IMR-90 (cell line): ENCODE measurements around the gene IFNLR1. TPM values are rescaled to one million over a fixed set of nuclear protein-coding genes. Genes with fewer than 3 reads are reported as not detected.

Source experiments
- ATAC-seq: fragments of 200-7000 bp; cut with Tn5 transposase; 2 replicates; pipeline ENCODE4 v1.9.1; 2020; ENCODE audit warnings: low read depth, mild to moderate bottlenecking, moderate library complexity
- BruUV-seq: library from RNA; stranded (reverse); fragments of 400-500 nt; replicated peaks from 2 replicates; lab custom pipeline; 2021; lab: Mats Ljungman, UMichigan
- CTCF ChIA-PET: fragments of 300-600 bp; formaldehyde crosslinking; extraction: SDS; loops from one replicate; lab custom pipeline; 2021; ENCODE audit warnings: antibody characterized with exemption; lab: Yijun Ruan, JAX
- POLR2A ChIA-PET: fragments of 300-600 bp; sonication (Branson Sonifier 250); formaldehyde crosslinking; loops from one replicate; lab custom pipeline; 2022; ENCODE audit warnings: antibody characterized with exemption; ENCODE audit not compliant: unreplicated experiment; lab: Charles Lee
- DNase-seq: peaks from one replicate; pipeline ENCODE4 v3.0.0; 2013
- H2AFZ ChIP-seq: replicated peaks from 2 replicates; pipeline ENCODE3; 2013; ENCODE audit warnings: low read length, mild to moderate bottlenecking; ENCODE audit not compliant: poor library complexity
- H2AK5ac ChIP-seq: 2 replicates; pipeline ENCODE4 v1.6.1; 2013; ENCODE audit warnings: low read depth, low read length, inconsistent platforms
- H2AK9ac ChIP-seq: replicated peaks from 2 replicates; pipeline ENCODE3; 2013; ENCODE audit warnings: mild to moderate bottlenecking, low read depth, low read length, moderate library complexity; ENCODE audit not compliant: poor library complexity
- H2BK120ac ChIP-seq: 2 replicates; pipeline ENCODE4 v1.6.1; 2013; ENCODE audit warnings: low read depth, low read length, inconsistent platforms
- H2BK15ac ChIP-seq: 3 replicates; pipeline ENCODE4 v1.6.1; 2013; ENCODE audit warnings: low read depth, low read length, inconsistent platforms
- H2BK20ac ChIP-seq: 2 replicates; pipeline ENCODE4 v1.6.1; 2013; ENCODE audit warnings: low read depth, mild to moderate bottlenecking, inconsistent platforms, low read length, moderate library complexity
- H2BK5ac ChIP-seq: 2 replicates; pipeline ENCODE4 v1.6.1; 2013; ENCODE audit warnings: mild to moderate bottlenecking, low read depth, low read length, inconsistent platforms; ENCODE audit not compliant: poor library complexity, severe bottlenecking
- H3K14ac ChIP-seq: replicated peaks from 2 replicates; pipeline ENCODE4 v1.6.1; 2013; ENCODE audit warnings: low read depth, low read length, inconsistent platforms
- H3K18ac ChIP-seq: 2 replicates; pipeline ENCODE4 v1.6.1; 2013; ENCODE audit warnings: low read depth, low read length, control low read depth
- H3K23ac ChIP-seq: 2 replicates; pipeline ENCODE4 v1.6.1; 2013; ENCODE audit warnings: low read depth, low read length, inconsistent platforms
- H3K27ac ChIP-seq: 2 replicates; pipeline ENCODE4 v1.5.1; 2013; ENCODE audit warnings: mild to moderate bottlenecking, control low read depth, low read length; ENCODE audit not compliant: insufficient read depth
- H3K27me3 ChIP-seq: 2 replicates; pipeline ENCODE4 v1.6.1; 2013; ENCODE audit warnings: low read length; ENCODE audit not compliant: control insufficient read depth, insufficient read depth
- H3K36me3 ChIP-seq: 2 replicates; pipeline ENCODE4 v1.6.1; 2013; ENCODE audit warnings: low read length, mixed read lengths; ENCODE audit not compliant: control insufficient read depth, insufficient read depth
- H3K4ac ChIP-seq: 2 replicates; pipeline ENCODE4 v1.6.1; 2013; ENCODE audit warnings: low read depth, low read length, inconsistent platforms
- H3K4me1 ChIP-seq: 2 replicates; pipeline ENCODE4 v1.6.1; 2013; ENCODE audit warnings: low read length, mixed read lengths; ENCODE audit not compliant: control insufficient read depth, insufficient read depth
- H3K4me2 ChIP-seq: 2 replicates; pipeline ENCODE4 v1.6.1; 2013; ENCODE audit warnings: low read depth, mild to moderate bottlenecking, control low read depth, low read length, moderate library complexity
- H3K4me3 ChIP-seq: 2 replicates; pipeline ENCODE4 v1.5.1; 2013; ENCODE audit warnings: low read depth, mild to moderate bottlenecking, control low read depth, low read length, moderate library complexity; ENCODE audit not compliant: insufficient read depth
- H3K56ac ChIP-seq: 2 replicates; pipeline ENCODE4 v1.6.1; 2013; ENCODE audit warnings: low read length, inconsistent platforms; ENCODE audit not compliant: insufficient read depth; ENCODE audit errors: extremely low read depth
- H3K79me1 ChIP-seq, 2 experiments: 2 replicates each; pipeline ENCODE4 v1.6.1; 2013; ENCODE audit warnings: low read length in 2 of 2, inconsistent platforms in 1 of 2, low read depth in 1 of 2
- H3K9ac ChIP-seq: 2 replicates; pipeline ENCODE4 v1.6.1; 2013; ENCODE audit warnings: low read depth, low read length, control low read depth
- H3K9me1 ChIP-seq: 2 replicates; pipeline ENCODE4 v1.6.1; 2013; ENCODE audit warnings: low read length, inconsistent platforms; ENCODE audit not compliant: insufficient read depth
- H3K9me3 ChIP-seq: 2 replicates; pipeline ENCODE4 v1.6.1; 2013; ENCODE audit warnings: low read length; ENCODE audit not compliant: control insufficient read depth, insufficient read depth
- H4K20me1 ChIP-seq: 2 replicates; pipeline ENCODE4 v1.6.1; 2013; ENCODE audit warnings: low read length, inconsistent platforms; ENCODE audit not compliant: insufficient read depth
- H4K5ac ChIP-seq: 2 replicates; pipeline ENCODE4 v1.6.1; 2013; ENCODE audit warnings: mild to moderate bottlenecking, low read depth, low read length, control low read depth
- H4K8ac ChIP-seq, 2 experiments: 2 replicates each; pipeline ENCODE4 v1.6.1; 2013; ENCODE audit warnings: low read depth in 2 of 2, low read length in 2 of 2, control low read depth in 1 of 2, inconsistent platforms in 1 of 2
- H4K91ac ChIP-seq: 2 replicates; pipeline ENCODE4 v1.6.1; 2013; ENCODE audit warnings: low read depth, low read length, inconsistent platforms; ENCODE audit not compliant: insufficient read depth
- MAFK ChIP-seq: IDR thresholded peaks from 2 replicates; pipeline ENCODE4 v1.6.1; 2012; ENCODE audit warnings: low read depth, low read length, improper control_type of control experiment
- NFE2L2 ChIP-seq: fragments of 150-350 bp; IDR thresholded peaks from 2 replicates; pipeline ENCODE4 v1.6.1; 2016; ENCODE audit warnings: low read depth, mild to moderate bottlenecking, low read length
- RAD21 ChIP-seq: IDR thresholded peaks from 2 replicates; pipeline ENCODE4 v1.6.1; 2012; ENCODE audit warnings: low read length, improper control_type of control experiment
- WGBS, 2 experiments: methylation state at CpG; one replicate each; pipeline versions ENCODE4 v1.1.5 to v1.1.7; 2013; ENCODE audit warnings: missing lambda C conversion rate in 2 of 2; ENCODE audit not compliant: insufficient read length in 1 of 2; ENCODE audit errors: extremely low coverage in 2 of 2; 5-methylcytosine and 5-hydroxymethylcytosine counted together
- dilution Hi-C: fragments of 300-500 bp; cut with HindIII; formaldehyde crosslinking; loops from one replicate; pipeline ENCODE4 v1.14.3; 2018; ENCODE audit warnings: low sequenced_read_pairs; ENCODE audit not compliant: unreplicated experiment
- in situ Hi-C: fragments of 300-500 bp; cut with MboI; formaldehyde crosslinking; loops from 3 replicates; pipeline ENCODE4 v1.14.3; 2019; ENCODE audit warnings: low sequenced_read_pairs, inconsistent platforms, mixed read lengths
- intact Hi-C: fragments of 100-400 bp; cut with micrococcal nuclease; formaldehyde crosslinking; loops from 2 replicates; pipeline ENCODE4 v1.10.0; 2022
- polyA plus RNA-seq, 3 experiments: library from polyadenylated mRNA; depleted of rRNA; stranded (reverse); fragments of >200 nt; gene quantifications; 2 replicates each; pipeline ENCODE4 v1.2.3, GENCODE V29; 2012; ENCODE audit warnings: low replicate concordance in 1 of 3
- total RNA-seq: library from RNA; depleted of rRNA; stranded (reverse); fragments of >200 nt; gene quantifications from 2 replicates; pipeline ENCODE4 v1.2.3, GENCODE V29; 2012

Gene IFNLR1
- total and polyA plus RNA-seq, 2 of the 4 experiments (the other 2 are of a cell fraction): not detected

- no peaks in the 10 kb centered on the region for H3K4me1 ChIP-seq
- no peak overlapping the region for H2BK5ac ChIP-seq
- dilution Hi-C loops: no loop called here
- DNase-seq: no peak
- H2BK15ac ChIP-seq: no peak overlapping the region
- H2AK5ac ChIP-seq: no peak overlapping the region
- peaks cover 2% of the 10 kb centered on the region; the same call in 1 of the 2 replicates for H3K9me3 ChIP-seq
- ATAC-seq: no peak
- no peaks in the 10 kb centered on the region for H3K9me1 ChIP-seq
- H2AFZ ChIP-seq: no peak overlapping the region
- no peaks in the 10 kb centered on the region for H3K79me1 ChIP-seq
- no TSS peak for BruUV-seq
- 58% methylated on average over 10 of the region's 15 CpGs; no CpG with 5 or more reads in 1 of the 2 experiments for WGBS, 2 experiments
- ChIA-PET CTCF (no interaction called here), POLR2A (no interaction called here)
- TF ChIP-seq RAD21 (no peak), MAFK (no peak), NFE2L2 (no peak)
- H3K27me3 ChIP-seq: peaks cover 40% of the 10 kb centered on the region
- no peak overlapping the region for H3K56ac ChIP-seq
- intact Hi-C loops: loop anchor here (10.0 kb wide), 1 partner anchor 52 kb away; no protein-coding TSS in a partner anchor
- H3K14ac ChIP-seq: no peak overlapping the region
- H2AK9ac ChIP-seq: no peak overlapping the region
- H3K9ac ChIP-seq: no peak overlapping the region
- H3K4me2 ChIP-seq: no peak overlapping the region
- no peak overlapping the region for H4K5ac ChIP-seq
- H2BK120ac ChIP-seq: no peak overlapping the region
- no peak overlapping the region for H3K27ac ChIP-seq
- no peak overlapping the region for H4K91ac ChIP-seq
- no peak overlapping the region for H3K18ac ChIP-seq
- H3K4me3 ChIP-seq: no peak overlapping the region
- no peaks in the 10 kb centered on the region for H3K36me3 ChIP-seq
- no peak overlapping the region for H3K4ac ChIP-seq
- in situ Hi-C loops: no loop called here
- no peaks in the 10 kb centered on the region for H4K20me1 ChIP-seq
- H3K23ac ChIP-seq: no peak overlapping the region
- H4K8ac ChIP-seq: no peak overlapping the region
- H2BK20ac ChIP-seq: no peak overlapping the region
Measured at GRCh38 chr1:24136956-24137539, 50.0 kb downstream of the IFNLR1 start.
